Measurements from ENCODE around the gene P2RY8. TPM values are rescaled to one million over a fixed set of nuclear protein-coding genes. Genes with fewer than 3 reads are reported as not detected.

Gene P2RY8
- total and polyA plus RNA-seq, 8 donors = 0.35 to 1.4 (median 0.51) TPM

- H3K4me3 ChIP-seq = peak overlapping the region in 1 of 4 donors; percentile 28
- no peak for TF ChIP-seq CTCF (IDR thresholded peaks at IDR 0.05)
- ATAC-seq (peak in 2 of 4 donors; percentile 6 to 14), DNase-seq (no peak), FAIRE-seq (no peak)
- 75 to 78% methylated on average over 17 of the region's 17 CpGs for WGBS, 2 donors
- H3K27ac ChIP-seq = peak overlapping the region in 2 of 4 donors; percentile 50 to 52
- no peaks in the 10 kb centered on the region for H3K27me3 ChIP-seq
- intact Hi-C loops (cut with DNase I) = no loop called here
- H3K9me3 ChIP-seq = no peaks in the 10 kb centered on the region
- H3K4me1 ChIP-seq = peaks cover 0 to 3% (median 0%) of the 10 kb centered on the region in 3 donors
- no peaks in the 10 kb centered on the region for H3K36me3 ChIP-seq
These were observed 314 bp downstream of the P2RY8 start for GRCh38 chrX:1536712-1537030.

GRCh38 chrX:1535241-1536041 is 1.5 kb downstream of the P2RY8 start:
- Histone ChIP-seq H3K27ac (peak overlapping the region in 1 of 4 donors; percentile 59), H3K4me3 (peak overlapping the region in 1 of 4 donors; percentile 28), H3K27me3 (no peaks in the 10 kb centered on the region), H3K9me3 (no peaks in the 10 kb centered on the region), H3K36me3 (no peaks in the 10 kb centered on the region), H3K4me1 (peaks cover 0 to 3% (median 0%) of the 10 kb centered on the region in 3 donors)
- WGBS, 2 donors = 71 to 76% methylated on average over 33 of the region's 33 CpGs
- FAIRE-seq = no peak
- ATAC-seq = peak in 2 of 4 donors; percentile 43 to 64
- intact Hi-C loops (cut with DNase I) = no loop called here
- peak in 1 of 6 donors; percentile 32 for DNase-seq
- TF ChIP-seq CTCF (IDR thresholded peaks at IDR 0.05) = no peak

GRCh38 chrX:1534301-1535168 is 2.5 kb downstream of the P2RY8 start:
- no peak for ATAC-seq
- WGBS, 2 donors = 73 to 74% methylated on average over 22 of the region's 22 CpGs
- TF ChIP-seq CTCF (IDR thresholded peaks at IDR 0.05) = no peak
- Histone ChIP-seq H3K27me3 (no peaks in the 10 kb centered on the region), H3K36me3 (no peaks in the 10 kb centered on the region), H3K9me3 (no peaks in the 10 kb centered on the region), H3K4me3 (no peak overlapping the region), H3K27ac (no peak overlapping the region), H3K4me1 (peaks cover 0 to 3% (median 0%) of the 10 kb centered on the region in 3 donors)
- intact Hi-C loops (cut with DNase I) = no loop called here
- DNase-seq = no peak
- no peak for FAIRE-seq

- no peaks in the 10 kb centered on the region for H3K36me3 ChIP-seq
- no peak for TF ChIP-seq CTCF (IDR thresholded peaks at IDR 0.05)
- FAIRE-seq (no peak), DNase-seq (no peak), ATAC-seq (no peak)
- intact Hi-C loops (cut with DNase I) = no loop called here
- no peak overlapping the region for H3K27ac ChIP-seq
- no peaks in the 10 kb centered on the region for H3K9me3 ChIP-seq
- 35 to 40% methylated on average over 4 of the region's 4 CpGs for WGBS, 2 donors
- H3K4me1 ChIP-seq = peaks cover 0 to 3% (median 0%) of the 10 kb centered on the region in 3 donors
- no peak overlapping the region for H3K4me3 ChIP-seq
- no peaks in the 10 kb centered on the region for H3K27me3 ChIP-seq
These were observed 3.9 kb downstream of the P2RY8 start for GRCh38 chrX:1533058-1533457.
